Activated effector memory CD4-positive, alpha-beta T cell treated with Interleukin-2 at 50 U/mL for 16 hours (primary cell): ENCODE measurements around the gene HPS1.

Experiments used
- DNase-seq: peaks from one replicate; pipeline ENCODE4 v3.0.0-alpha.2; 2020

HPS1 gene

GRCh38 chr10:98431016-98431415 is 15.7 kb downstream of the HPS1 start:
- no peak for DNase-seq

GRCh38 chr10:98430427-98430826 is 16.3 kb downstream of the HPS1 start:
- no peak for DNase-seq

- no peak for DNase-seq
Observed at GRCh38 chr10:98429320-98430072, 17.2 kb downstream of the HPS1 start.

- DNase-seq: no peak
Observed at GRCh38 chr10:98427011-98427515, 19.7 kb downstream of the HPS1 start.

GRCh38 chr10:98425511-98426352 is 21.0 kb downstream of the HPS1 start:
- DNase-seq: no peak

- no peak for DNase-seq
Observed at GRCh38 chr10:98424295-98425254, 22.2 kb downstream of the HPS1 start.

GRCh38 chr10:98423691-98424120 is 23.0 kb downstream of the HPS1 start:
- DNase-seq: no peak

- no peak for DNase-seq
Observed at GRCh38 chr10:98422182-98422581, 24.6 kb downstream of the HPS1 start.

- no peak for DNase-seq
Observed at GRCh38 chr10:98420786-98421185, 25.9 kb downstream of the HPS1 start.

- no peak for DNase-seq
Observed at GRCh38 chr10:98419469-98420261, 27.1 kb downstream of the HPS1 start.

GRCh38 chr10:98418665-98419468 is 27.9 kb downstream of the HPS1 start:
- no peak for DNase-seq

GRCh38 chr10:98417973-98418664 is 28.6 kb downstream of the HPS1 start:
- DNase-seq: no peak

- no peak for DNase-seq
Observed at GRCh38 chr10:98417481-98417959, 29.2 kb downstream of the HPS1 start.

GRCh38 chr10:98416606-98417388 is 29.9 kb downstream of the HPS1 start:
- no peak for DNase-seq

- DNase-seq: no peak
Observed at GRCh38 chr10:98415731-98416119, 31.0 kb downstream of the HPS1 start.

GRCh38 chr10:98414932-98415730 is 31.6 kb downstream of the HPS1 start, which contains the start of gene PYROXD2:
TSS of gene PYROXD2 (minus strand) at chr10:98415182. CDS start at chr10:98415135, 47 bp downstream.
- peak; percentile 51 for DNase-seq

- DNase-seq: no peak
Observed at GRCh38 chr10:98414578-98414931, 32.2 kb downstream of the HPS1 start.

- DNase-seq: no peak
Observed at GRCh38 chr10:98411768-98412167, 35.0 kb downstream of the HPS1 start.
